BJ (cell line): ENCODE data around the gene CIZ1. TPM values are rescaled to one million over a fixed set of nuclear protein-coding genes. Genes with fewer than 3 reads are reported as not detected.

Experiments used
- CTCF ChIA-PET: fragments of 350-600 bp; formaldehyde crosslinking; extraction: SDS; loops from one replicate; lab custom pipeline; 2021; ENCODE audit warnings: antibody characterized with exemption, inconsistent platforms; lab: Yijun Ruan, JAX
- POLR2A ChIA-PET: fragments of 300-600 bp; sonication (Branson Sonifier 250); formaldehyde crosslinking; extraction: SDS; loops from one replicate; lab custom pipeline; 2021; ENCODE audit warnings: antibody characterized with exemption; lab: Charles Lee
- DNase-seq: peaks from one replicate; pipeline ENCODE4 v3.0.0-alpha.2; 2011; ENCODE audit warnings: low read depth
- H3K27me3 ChIP-seq: 2 replicates; pipeline ENCODE4 v1.6.0; 2011; ENCODE audit warnings: low read length; ENCODE audit not compliant: control insufficient read depth, insufficient read depth
- H3K36me3 ChIP-seq: 2 replicates; pipeline ENCODE4 v1.5.1; 2011; ENCODE audit warnings: low read length; ENCODE audit not compliant: control insufficient read depth, insufficient read depth
- H3K4me3 ChIP-seq: 2 replicates; pipeline ENCODE4 v1.5.1; 2011; ENCODE audit warnings: low read depth, mild to moderate bottlenecking, control low read depth, low read length
- CTCF ChIP-seq: IDR thresholded peaks from 2 replicates; pipeline ENCODE4 v1.5.1; 2011; ENCODE audit warnings: low read depth, mild to moderate bottlenecking, control low read depth, inconsistent platforms, low read length, moderate library complexity; ENCODE audit not compliant: insufficient read depth
- polyA plus RNA-seq: library from polyadenylated mRNA; depleted of rRNA; stranded (reverse); fragments of >200 nt; gene quantifications from 2 replicates; pipeline ENCODE4 v1.2.3, GENCODE V29; 2011

Gene CIZ1
- polyA plus RNA-seq, 1 experiment: 36.0 TPM

GRCh38 chr9:128219831-128220230 is 28.5 kb upstream of the CIZ1 start:
- TF ChIP-seq CTCF: no peak
- POLR2A ChIA-PET: no interaction called here
- CTCF ChIA-PET: interaction anchor here (0.7 to 0.9 kb wide), 2 partner anchors 13 to 21 kb away, joined by 3 read pairs; no protein-coding TSS in a partner anchor

GRCh38 chr9:128218518-128219389 is 27.4 kb upstream of the CIZ1 start:
- ChIA-PET POLR2A (no interaction called here), CTCF (interaction anchor here (1.2 kb wide), 1 partner anchor 21 kb away, joined by 4 read pairs; no protein-coding TSS in a partner anchor)
- no peak for TF ChIP-seq CTCF
- H3K4me3 ChIP-seq: no peak overlapping the region
- DNase-seq: no peak
- H3K36me3 ChIP-seq: peaks cover 10% of the 10 kb centered on the region
- no peaks in the 10 kb centered on the region for H3K27me3 ChIP-seq

More at GRCh38 chr9:128219831-128220230, 28.5 kb upstream of the CIZ1 start:
- H3K4me3 ChIP-seq: no peak overlapping the region
- no peak for DNase-seq
- H3K36me3 ChIP-seq: peaks cover 10% of the 10 kb centered on the region
- no peaks in the 10 kb centered on the region for H3K27me3 ChIP-seq

- no peak for DNase-seq
- CTCF ChIA-PET: interaction anchor here (1.2 kb wide), 1 partner anchor 22 kb away, joined by 4 read pairs; no protein-coding TSS in a partner anchor
- Histone ChIP-seq H3K27me3 (no peaks in the 10 kb centered on the region), H3K4me3 (no peak overlapping the region), H3K36me3 (peaks cover 10% of the 10 kb centered on the region)
- POLR2A ChIA-PET: no interaction called here
- TF ChIP-seq CTCF: no peak
Observed at GRCh38 chr9:128218172-128218517, 26.8 kb upstream of the CIZ1 start.

- peaks cover 6% of the 10 kb centered on the region for H3K36me3 ChIP-seq
- no peak overlapping the region for H3K4me3 ChIP-seq
- POLR2A ChIA-PET: no interaction called here
- no peak for DNase-seq
- H3K27me3 ChIP-seq: no peaks in the 10 kb centered on the region
- CTCF ChIA-PET: interaction anchor here (0.8 to 1.4 kb wide), 4 partner anchors 10 to 124 kb away, joined by 3 read pairs; no protein-coding TSS in a partner anchor
- TF ChIP-seq CTCF: no peak
Observed at GRCh38 chr9:128216781-128217553, 25.6 kb upstream of the CIZ1 start.
